ENCODE measurements around the gene PTCH1. TPM values are rescaled to one million over a fixed set of nuclear protein-coding genes. Genes with fewer than 3 reads are reported as not detected.

The PTCH1 gene
- total RNA-seq, 1 experiment from 2014 or later, result 33.4 TPM

GRCh38 chr9:95440447-95440846 lies 76.3 kb downstream of the PTCH1 start:
- no peak overlapping the region for H3K4me2 ChIP-seq
- intact Hi-C loops (cut with micrococcal nuclease; ENCODE audit: unreplicated experiment), result no loop called here
- no peak overlapping the region for H3K27ac ChIP-seq
- CTCF ChIA-PET, result no interaction called here
- H3K4me3 ChIP-seq, result no peak overlapping the region
- TF ChIP-seq CTCF (conservative IDR thresholded peaks at IDR 0.05) (no peak), EZH2 (IDR thresholded peaks at IDR 0.05; ENCODE audit: low read depth) (no peak)
- H3K27me3 ChIP-seq (ENCODE audit: insufficient read depth, low read depth), result no peaks in the 10 kb centered on the region
- no peaks in the 10 kb centered on the region for H3K9me3 ChIP-seq (ENCODE audit: insufficient read depth, low read depth)
- H3F3A ChIP-seq (ENCODE audit: insufficient read depth, low read depth), result no peaks in the 10 kb centered on the region
- no peak for DNase-seq
- no peaks in the 10 kb centered on the region for H3K9me2 ChIP-seq (ENCODE audit: insufficient read depth)
- H4K20me1 ChIP-seq (ENCODE audit: insufficient read depth), result no peaks in the 10 kb centered on the region
- no peaks in the 10 kb centered on the region for H3K36me3 ChIP-seq (ENCODE audit: low read depth)
- POLR2A ChIA-PET (ENCODE audit: unreplicated experiment), result interaction anchor here (0.6 kb wide), 1 partner anchor 707 kb away, joined by 3 read pairs; no protein-coding TSS in a partner anchor
- no TSS peak for BruUV-seq (replicated peaks)
- H3K79me2 ChIP-seq (ENCODE audit: low read depth), result no peaks in the 10 kb centered on the region
- H3K4me1 ChIP-seq (replicated peaks; ENCODE audit: insufficient read depth), result no peaks in the 10 kb centered on the region
- H2AFZ ChIP-seq, result no peak overlapping the region

GRCh38 chr9:95438561-95439357 lies 78.0 kb downstream of the PTCH1 start:
- H3K4me1 ChIP-seq (replicated peaks; ENCODE audit: insufficient read depth), result 0 out of 2 replicates have a peak, but pooled peaks cover 4% of the 10 kb centered on the region
- BruUV-seq (replicated peaks), result no TSS peak
- ChIA-PET POLR2A (ENCODE audit: unreplicated experiment) (no interaction called here), CTCF (no interaction called here)
- no peaks in the 10 kb centered on the region for H3K27me3 ChIP-seq (ENCODE audit: insufficient read depth, low read depth)
- TF ChIP-seq EZH2 (IDR thresholded peaks at IDR 0.05; ENCODE audit: low read depth) (no peak), CTCF (conservative IDR thresholded peaks at IDR 0.05) (no peak)
- no peak overlapping the region for H3K27ac ChIP-seq
- no peaks in the 10 kb centered on the region for H3K9me2 ChIP-seq (ENCODE audit: insufficient read depth)
- H2AFZ ChIP-seq, result no peak overlapping the region
- H3K36me3 ChIP-seq (ENCODE audit: low read depth), result no peaks in the 10 kb centered on the region
- peaks cover 3% of the 10 kb centered on the region for H3F3A ChIP-seq (ENCODE audit: insufficient read depth, low read depth)
- no peaks in the 10 kb centered on the region for H4K20me1 ChIP-seq (ENCODE audit: insufficient read depth)
- no peak overlapping the region for H3K4me3 ChIP-seq
- DNase-seq, result no peak
- H3K4me2 ChIP-seq, result no peak overlapping the region
- H3K9me3 ChIP-seq (ENCODE audit: insufficient read depth, low read depth), result no peaks in the 10 kb centered on the region
- intact Hi-C loops (cut with micrococcal nuclease; ENCODE audit: unreplicated experiment), result no loop called here
- H3K79me2 ChIP-seq (ENCODE audit: low read depth), result no peaks in the 10 kb centered on the region

GRCh38 chr9:95437559-95437958 lies 79.2 kb downstream of the PTCH1 start:
- no peaks in the 10 kb centered on the region for H4K20me1 ChIP-seq (ENCODE audit: insufficient read depth)
- H2AFZ ChIP-seq, result no peak overlapping the region
- no peak overlapping the region for H3K4me2 ChIP-seq
- H3K9me3 ChIP-seq (ENCODE audit: insufficient read depth, low read depth), result no peaks in the 10 kb centered on the region
- H3K36me3 ChIP-seq (ENCODE audit: low read depth), result no peaks in the 10 kb centered on the region
- H3K27me3 ChIP-seq (ENCODE audit: insufficient read depth, low read depth), result no peaks in the 10 kb centered on the region
- no peak overlapping the region for H3K27ac ChIP-seq
- BruUV-seq (replicated peaks), result no TSS peak
- H3K79me2 ChIP-seq (ENCODE audit: low read depth), result no peaks in the 10 kb centered on the region
- H3K4me3 ChIP-seq, result no peak overlapping the region
- CTCF ChIA-PET, result no interaction called here
- peaks cover 3% of the 10 kb centered on the region for H3F3A ChIP-seq (ENCODE audit: insufficient read depth, low read depth)
- intact Hi-C loops (cut with micrococcal nuclease; ENCODE audit: unreplicated experiment), result no loop called here
- DNase-seq, result no peak
- POLR2A ChIA-PET (ENCODE audit: unreplicated experiment), result no interaction called here
- no peaks in the 10 kb centered on the region for H3K9me2 ChIP-seq (ENCODE audit: insufficient read depth)
- H3K4me1 ChIP-seq (replicated peaks; ENCODE audit: insufficient read depth), result 0 out of 2 replicates have a peak, but pooled peaks cover 11% of the 10 kb centered on the region
- TF ChIP-seq EZH2 (IDR thresholded peaks at IDR 0.05; ENCODE audit: low read depth), result no peak
- TF ChIP-seq CTCF (conservative IDR thresholded peaks at IDR 0.05), result no peak

Measured in PC-9 (cell line).